Measurements from ENCODE around the gene ABCC3. TPM values are rescaled to one million over a fixed set of nuclear protein-coding genes. Genes with fewer than 3 reads are reported as not detected.
A peak's percentile ranks its signal among the peaks of the same experiment; 100 is the strongest.

The ABCC3 gene
- total RNA-seq, 1 donor from 2014 or later, result 1.2 TPM

GRCh38 chr17:50638606-50638965 lies 3.9 kb downstream of the ABCC3 start:
- H3K4me1 Mint-ChIP-seq, result peaks cover 28% of the 10 kb centered on the region
- no peak for TF ChIP-seq CTCF (IDR thresholded peaks at IDR 0.05; ENCODE audit: unreplicated experiment)
- H3K27me3 Mint-ChIP-seq (ENCODE audit: low read depth), result peaks cover 41% of the 10 kb centered on the region
- H3K4me3 Mint-ChIP-seq, result no peak overlapping the region
- H3K36me3 Mint-ChIP-seq, result no peaks in the 10 kb centered on the region
- no peak for DNase-seq (ENCODE audit: low spot score in 2 of 2, unreplicated experiment in 2 of 2)
- no peaks in the 10 kb centered on the region for H3K9me3 Mint-ChIP-seq
- no peak overlapping the region for H3K27ac Mint-ChIP-seq

GRCh38 chr17:50638966-50639713 lies 4.5 kb downstream of the ABCC3 start:
- Mint-ChIP-seq H3K36me3 (no peaks in the 10 kb centered on the region), H3K27me3 (ENCODE audit: low read depth) (peaks cover 35% of the 10 kb centered on the region), H3K9me3 (no peaks in the 10 kb centered on the region), H3K4me1 (peaks cover 28% of the 10 kb centered on the region), H3K4me3 (no peak overlapping the region), H3K27ac (no peak overlapping the region)
- no peak for TF ChIP-seq CTCF (IDR thresholded peaks at IDR 0.05; ENCODE audit: unreplicated experiment)
- peak; percentile 51 to 70 for DNase-seq (ENCODE audit: low spot score in 2 of 2, unreplicated experiment in 2 of 2)

GRCh38 chr17:50640686-50641351 lies 6.1 kb downstream of the ABCC3 start:
- peaks cover 21% of the 10 kb centered on the region for H3K27me3 Mint-ChIP-seq (ENCODE audit: low read depth)
- no peaks in the 10 kb centered on the region for H3K9me3 Mint-ChIP-seq
- DNase-seq (ENCODE audit: low spot score in 2 of 2, unreplicated experiment in 2 of 2), result no peak
- H3K4me3 Mint-ChIP-seq, result no peak overlapping the region
- H3K4me1 Mint-ChIP-seq, result peaks cover 28% of the 10 kb centered on the region
- H3K36me3 Mint-ChIP-seq, result no peaks in the 10 kb centered on the region
- H3K27ac Mint-ChIP-seq, result no peak overlapping the region
- TF ChIP-seq CTCF (IDR thresholded peaks at IDR 0.05; ENCODE audit: unreplicated experiment), result no peak

- Mint-ChIP-seq H3K36me3 (no peaks in the 10 kb centered on the region), H3K4me3 (no peak overlapping the region), H3K27me3 (ENCODE audit: low read depth) (peaks cover 16% of the 10 kb centered on the region), H3K9me3 (no peaks in the 10 kb centered on the region), H3K27ac (peak overlapping the region; percentile 6), H3K4me1 (peaks cover 28% of the 10 kb centered on the region)
- TF ChIP-seq CTCF (IDR thresholded peaks at IDR 0.05; ENCODE audit: unreplicated experiment), result no peak
- DNase-seq (ENCODE audit: low spot score in 2 of 2, unreplicated experiment in 2 of 2), result no peak
These were observed 6.7 kb downstream of the ABCC3 start for GRCh38 chr17:50641357-50641756.

- H3K9me3 Mint-ChIP-seq, result no peaks in the 10 kb centered on the region
- H3K27ac Mint-ChIP-seq, result no peak overlapping the region
- no peak overlapping the region for H3K4me3 Mint-ChIP-seq
- no peak for TF ChIP-seq CTCF (IDR thresholded peaks at IDR 0.05; ENCODE audit: unreplicated experiment)
- DNase-seq (ENCODE audit: low spot score in 2 of 2, unreplicated experiment in 2 of 2), result no peak
- peaks cover 7% of the 10 kb centered on the region for H3K27me3 Mint-ChIP-seq (ENCODE audit: low read depth)
- no peaks in the 10 kb centered on the region for H3K36me3 Mint-ChIP-seq
- peaks cover 28% of the 10 kb centered on the region for H3K4me1 Mint-ChIP-seq
These were observed 7.5 kb downstream of the ABCC3 start for GRCh38 chr17:50642071-50642721.

Data from mesothelial cell of epicardium (in vitro differentiated cells).